ENCODE measurements around the gene OSBPL8.
A peak's percentile ranks its signal among the peaks of the same experiment; 100 is the strongest.
"Not testable (repeated sequence)": the region's sequence is repeated elsewhere in the genome, so short reads cannot be mapped to it uniquely, and the experiment has no call there.

OSBPL8 gene

GRCh38 chr12:76413121-76413520 is 146.4 kb downstream of the OSBPL8 start:
- DNase-seq: no peak

GRCh38 chr12:76410781-76411180 is 148.8 kb downstream of the OSBPL8 start:
- no peak for DNase-seq

- DNase-seq: no peak
Observed at GRCh38 chr12:76410371-76410770, 149.2 kb downstream of the OSBPL8 start.

GRCh38 chr12:76409074-76409473 is 150.5 kb downstream of the OSBPL8 start:
- no peak for DNase-seq

- DNase-seq: no peak
Observed at GRCh38 chr12:76407710-76408109, 151.9 kb downstream of the OSBPL8 start.

- no peak for DNase-seq
Observed at GRCh38 chr12:76402259-76402658, 157.3 kb downstream of the OSBPL8 start.

GRCh38 chr12:76400136-76400535 is 159.4 kb downstream of the OSBPL8 start:
- DNase-seq: no peak

- DNase-seq: no peak
Observed at GRCh38 chr12:76399040-76399439, 160.5 kb downstream of the OSBPL8 start.

- DNase-seq: no peak
Observed at GRCh38 chr12:76398106-76398505, 161.5 kb downstream of the OSBPL8 start.

- no peak for DNase-seq
Observed at GRCh38 chr12:76391461-76391860, 168.1 kb downstream of the OSBPL8 start.

- DNase-seq: no peak
Observed at GRCh38 chr12:76387614-76388013, 172.0 kb downstream of the OSBPL8 start.

GRCh38 chr12:76384560-76384959 is 175.0 kb downstream of the OSBPL8 start:
- no peak for DNase-seq

GRCh38 chr12:76383988-76384387 is 175.6 kb downstream of the OSBPL8 start:
- no peak for DNase-seq

GRCh38 chr12:76379261-76379660 is 180.3 kb downstream of the OSBPL8 start:
- no peak for DNase-seq

- DNase-seq: not testable (repeated sequence)
Observed at GRCh38 chr12:76376876-76377275, 182.7 kb downstream of the OSBPL8 start.

- DNase-seq: no peak
Observed at GRCh38 chr12:76375939-76376338, 183.6 kb downstream of the OSBPL8 start.

- DNase-seq: no peak
Observed at GRCh38 chr12:76375470-76375869, 184.1 kb downstream of the OSBPL8 start.

- DNase-seq: no peak
Observed at GRCh38 chr12:76374386-76375020, 185.1 kb downstream of the OSBPL8 start.

- no peak for DNase-seq
Observed at GRCh38 chr12:76368230-76368629, 191.3 kb downstream of the OSBPL8 start.

- no peak for DNase-seq
Observed at GRCh38 chr12:76366163-76366562, 193.4 kb downstream of the OSBPL8 start.

- DNase-seq: not testable (repeated sequence)
Observed at GRCh38 chr12:76364131-76364530, 195.4 kb downstream of the OSBPL8 start.

- no peak for DNase-seq
Observed at GRCh38 chr12:76360316-76360715, 199.3 kb downstream of the OSBPL8 start.

- DNase-seq: no peak
Observed at GRCh38 chr12:76356071-76356470, 203.5 kb downstream of the OSBPL8 start.

- DNase-seq: peak; percentile 89 to 90
Observed at GRCh38 chr12:76348079-76348901, 211.3 kb downstream of the OSBPL8 start, which contains the start of gene BBS10. TSS of gene BBS10 (minus strand) at chr12:76348415. CDS start at chr12:76348358, 57 bp downstream.

Measured in hippocampal formation (tissue), 2 donors.